ENCODE results near the gene AIM2. TPM values are rescaled to one million over a fixed set of nuclear protein-coding genes. Genes with fewer than 3 reads are reported as not detected.
"Not testable (repeated sequence)": the region's sequence is repeated elsewhere in the genome, so short reads cannot be mapped to it uniquely, and the experiment has no call there.

Gene AIM2
- polyA plus RNA-seq, 3 donors from 2014 or later, result 0.28 to 1.1 (median 0.34) TPM

- H3K36me3 Mint-ChIP-seq, result peaks cover 0 to 6% (median 0%) of the 10 kb centered on the region in 3 donors
- peak overlapping the region in 3 of 5 donors; percentile 10 to 81 (median 31) for H3K4me3 Mint-ChIP-seq
- peaks cover 0 to 2% (median 0%) of the 10 kb centered on the region in 3 donors for H3K27me3 Mint-ChIP-seq (ENCODE audit: low read depth in 3 of 3)
- H3K27ac Mint-ChIP-seq, result peak overlapping the region; percentile 7 to 84 (median 62)
- DNase-seq, result no peak
- H3K9me3 Mint-ChIP-seq, result no peaks in the 10 kb centered on the region
- peaks cover 9 to 12% of the 10 kb centered on the region in 2 donors for H3K4me1 Mint-ChIP-seq
These were observed 8.6 kb downstream of the AIM2 start for GRCh38 chr1:159067699-159068621.

DNA sequence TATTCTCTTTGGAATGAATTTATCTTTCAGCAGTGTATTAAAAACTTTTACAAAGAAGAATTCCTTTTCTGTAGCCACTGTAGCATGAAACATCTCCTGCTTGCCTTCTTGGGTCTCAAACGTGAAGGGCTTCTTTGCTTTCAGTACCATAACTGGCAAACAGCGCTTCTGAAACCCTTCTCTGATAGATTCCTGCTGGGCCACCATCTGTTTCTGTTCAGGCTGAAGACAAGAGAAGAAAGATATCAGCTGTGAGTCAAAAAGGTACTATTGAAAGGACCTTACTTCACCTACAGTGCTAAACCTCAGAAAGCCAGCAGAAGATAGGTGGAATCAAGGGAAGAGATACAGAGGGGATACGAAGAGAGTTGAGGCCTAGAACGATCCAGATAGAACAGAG, 10.5 kb downstream of the AIM2 start:
- no peak overlapping the region for H3K27ac Mint-ChIP-seq
- H3K4me1 Mint-ChIP-seq, result peaks cover 9 to 12% of the 10 kb centered on the region in 2 donors
- H3K9me3 Mint-ChIP-seq, result no peaks in the 10 kb centered on the region
- no peaks in the 10 kb centered on the region for H3K27me3 Mint-ChIP-seq (ENCODE audit: low read depth in 3 of 3)
- peaks cover 0 to 6% (median 0%) of the 10 kb centered on the region in 3 donors for H3K36me3 Mint-ChIP-seq
- no peak overlapping the region for H3K4me3 Mint-ChIP-seq
- no peak for DNase-seq

DNA sequence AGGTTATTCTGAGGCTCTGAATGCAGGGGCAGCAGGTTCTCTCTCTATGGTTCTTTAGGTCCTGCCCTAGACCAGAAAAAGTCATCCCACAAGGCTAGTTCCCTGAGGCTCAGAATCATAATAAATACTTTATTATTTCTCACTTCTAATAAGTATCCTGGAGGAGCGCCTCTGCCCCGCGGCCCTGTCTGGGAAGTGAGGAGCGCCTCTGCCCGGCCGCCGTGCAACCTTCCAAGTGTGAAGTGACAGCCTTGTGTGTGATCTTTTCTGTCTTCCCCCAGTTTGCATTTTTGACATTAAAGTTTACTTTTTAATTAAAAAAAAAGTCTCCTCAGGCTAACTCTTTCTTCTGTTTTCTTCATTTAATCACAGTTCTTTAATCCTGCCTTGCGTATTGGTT, 11.5 kb downstream of the AIM2 start:
- H3K4me1 Mint-ChIP-seq, result peaks cover 9 to 12% of the 10 kb centered on the region in 2 donors
- H3K9me3 Mint-ChIP-seq, result no peaks in the 10 kb centered on the region
- H3K27ac Mint-ChIP-seq, result no peak overlapping the region
- no peak for DNase-seq
- H3K27me3 Mint-ChIP-seq (ENCODE audit: low read depth in 3 of 3), result no peaks in the 10 kb centered on the region
- H3K4me3 Mint-ChIP-seq, result no peak overlapping the region
- H3K36me3 Mint-ChIP-seq, result peaks cover 0 to 6% (median 0%) of the 10 kb centered on the region in 3 donors

GRCh38 chr1:159058751-159059150, 17.8 kb downstream of the AIM2 start:
- peaks cover 15 to 26% (median 17%) of the 10 kb centered on the region in 3 donors for H3K36me3 Mint-ChIP-seq
- H3K27me3 Mint-ChIP-seq (ENCODE audit: low read depth in 3 of 3), result peaks cover 2 to 8% (median 3%) of the 10 kb centered on the region in 3 donors

GRCh38 chr1:159056069-159056698, 20.4 kb downstream of the AIM2 start:
- H3K4me3 Mint-ChIP-seq, result no peak overlapping the region
- peaks cover 47 to 50% of the 10 kb centered on the region in 2 donors for H3K4me1 Mint-ChIP-seq
- H3K27ac Mint-ChIP-seq, result peak overlapping the region in 5 of 6 donors; percentile 66 to 88 (median 85)
- H3K36me3 Mint-ChIP-seq, result peaks cover 24 to 48% (median 32%) of the 10 kb centered on the region in 3 donors
- no peak for DNase-seq
- peaks cover 2 to 8% (median 3%) of the 10 kb centered on the region in 3 donors for H3K27me3 Mint-ChIP-seq (ENCODE audit: low read depth in 3 of 3)
- no peaks in the 10 kb centered on the region for H3K9me3 Mint-ChIP-seq

More at GRCh38 chr1:159058751-159059150, 17.8 kb downstream of the AIM2 start:
- Mint-ChIP-seq H3K4me1 (peaks cover 24 to 25% of the 10 kb centered on the region in 2 donors), H3K27ac (peak overlapping the region in 5 of 6 donors; percentile 0 to 65 (median 22)), H3K9me3 (no peaks in the 10 kb centered on the region), H3K4me3 (no peak overlapping the region)
- no peak for DNase-seq

- H3K36me3 Mint-ChIP-seq, result peaks cover 31 to 58% (median 42%) of the 10 kb centered on the region in 3 donors
These were observed 21.4 kb downstream of the AIM2 start for GRCh38 chr1:159055181-159055641.

DNA sequence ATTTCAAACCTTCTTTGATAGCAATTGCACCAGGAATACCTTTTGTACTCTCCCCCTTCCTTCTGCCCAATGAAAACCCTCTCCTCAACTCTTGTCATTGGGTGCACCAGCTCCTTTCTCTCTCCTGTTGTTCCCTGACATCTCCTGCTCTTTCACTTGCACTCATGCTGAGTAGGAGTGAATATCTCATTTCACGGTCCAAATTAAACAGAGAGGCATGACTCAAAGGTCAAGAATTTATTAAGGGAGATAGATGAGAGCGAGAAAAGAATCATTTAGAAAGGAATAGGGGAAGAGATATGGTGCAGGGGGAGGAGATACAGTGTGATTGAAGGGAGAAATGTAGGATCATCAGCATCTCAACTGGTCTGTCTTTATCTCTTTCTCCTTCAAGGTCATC, 22.1 kb downstream of the AIM2 start:
- H3K4me1 Mint-ChIP-seq, result peaks cover 56 to 67% of the 10 kb centered on the region in 2 donors
- H3K9me3 Mint-ChIP-seq, result no peaks in the 10 kb centered on the region
- H3K36me3 Mint-ChIP-seq, result peaks cover 33 to 65% (median 48%) of the 10 kb centered on the region in 3 donors
- no peak for DNase-seq
- peaks cover 3 to 8% (median 3%) of the 10 kb centered on the region in 3 donors for H3K27me3 Mint-ChIP-seq (ENCODE audit: low read depth in 3 of 3)
- peak overlapping the region; percentile 44 to 89 (median 72) for H3K27ac Mint-ChIP-seq
- peak overlapping the region in 1 of 5 donors; percentile 3 for H3K4me3 Mint-ChIP-seq

More at GRCh38 chr1:159055181-159055641, 21.4 kb downstream of the AIM2 start:
- Mint-ChIP-seq H3K27ac (peak overlapping the region; percentile 66 to 88 (median 86)), H3K4me1 (peaks cover 54 to 59% of the 10 kb centered on the region in 2 donors), H3K27me3 (ENCODE audit: low read depth in 3 of 3) (peaks cover 3 to 8% (median 4%) of the 10 kb centered on the region in 3 donors), H3K4me3 (peak overlapping the region in 3 of 5 donors; percentile 9 to 15 (median 11)), H3K9me3 (no peaks in the 10 kb centered on the region)
- DNase-seq, result no peak

DNA sequence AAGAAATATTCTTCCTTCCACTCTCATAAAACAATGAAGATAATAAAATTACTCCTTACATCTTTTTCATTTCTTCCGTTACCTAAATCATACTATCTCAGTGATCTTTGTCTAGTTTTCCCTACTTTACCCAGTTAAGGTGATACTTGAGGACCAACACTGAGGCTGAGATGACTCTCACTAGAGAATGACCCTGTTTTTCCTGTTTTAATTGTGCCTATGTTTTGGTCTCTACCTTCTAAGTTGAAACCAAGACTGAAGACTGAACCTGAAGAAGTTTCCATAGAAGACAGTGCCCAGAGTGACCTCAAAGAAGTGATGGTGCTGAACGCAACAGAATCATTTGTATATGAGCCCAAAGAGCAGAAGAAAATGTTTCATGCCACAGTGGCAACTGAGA, 25.1 kb downstream of the AIM2 start:
- H3K9me3 Mint-ChIP-seq, result no peaks in the 10 kb centered on the region
- H3K36me3 Mint-ChIP-seq, result peaks cover 37 to 68% (median 58%) of the 10 kb centered on the region in 3 donors
- DNase-seq, result no peak
- H3K4me1 Mint-ChIP-seq, result peaks cover 64 to 81% of the 10 kb centered on the region in 2 donors
- H3K27me3 Mint-ChIP-seq (ENCODE audit: low read depth in 3 of 3), result peaks cover 0 to 6% (median 3%) of the 10 kb centered on the region in 3 donors
- no peak overlapping the region for H3K4me3 Mint-ChIP-seq
- peak overlapping the region in 5 of 6 donors; percentile 18 to 55 (median 37) for H3K27ac Mint-ChIP-seq

GRCh38 chr1:159046486-159046885, 30.1 kb downstream of the AIM2 start:
- DNase-seq, result peak in 2 of 3 donors; percentile 9 to 13
- H3K4me1 Mint-ChIP-seq, result peaks cover 38 to 80% of the 10 kb centered on the region in 2 donors
- H3K27ac Mint-ChIP-seq, result peak overlapping the region; percentile 41 to 89 (median 73)
- H3K36me3 Mint-ChIP-seq, result peaks cover 16 to 54% (median 45%) of the 10 kb centered on the region in 3 donors
- peak overlapping the region in 4 of 5 donors; percentile 2 to 21 (median 4) for H3K4me3 Mint-ChIP-seq
- not testable (repeated sequence) for H3K27me3 Mint-ChIP-seq (ENCODE audit: low read depth in 3 of 3); H3K9me3 Mint-ChIP-seq

DNA sequence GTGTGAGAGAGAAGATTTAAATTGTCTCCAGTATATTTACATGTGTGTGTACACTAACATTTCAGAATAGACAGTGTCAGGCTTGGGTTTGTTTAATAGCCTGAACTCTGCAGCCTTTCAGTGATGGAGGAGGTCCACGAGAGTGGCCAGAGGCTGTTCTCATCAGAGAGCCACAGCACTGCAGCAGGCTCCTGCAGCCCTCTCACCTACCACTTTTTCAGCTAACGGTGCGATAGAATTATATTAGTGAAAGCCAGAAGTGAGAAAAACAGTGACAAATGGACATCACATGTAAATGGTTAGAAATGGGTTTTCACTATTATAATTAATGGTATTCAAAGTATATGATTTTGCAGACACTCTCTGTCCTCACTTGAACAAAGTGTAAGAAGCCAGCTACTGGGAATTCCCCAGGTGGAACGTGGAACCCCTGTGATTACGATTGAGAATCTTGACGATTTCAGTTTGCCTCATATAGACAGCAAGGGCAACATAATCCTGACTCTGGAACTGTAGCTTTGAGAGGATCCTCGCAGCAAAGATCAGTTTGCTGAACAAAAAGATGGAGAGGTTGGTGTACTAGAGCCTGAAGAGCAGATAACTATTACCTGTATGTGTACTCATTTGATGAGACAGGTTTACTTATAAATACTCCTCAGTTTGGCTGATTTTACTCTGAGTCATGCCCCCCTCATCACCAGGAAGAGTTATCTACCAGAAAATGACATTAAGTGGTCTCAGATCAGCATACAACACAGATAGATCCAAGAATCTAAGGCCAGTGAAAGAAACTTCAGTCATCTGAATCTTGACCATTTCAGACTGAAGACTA, 35.5 kb downstream of the AIM2 start:
- Mint-ChIP-seq H3K4me1 (peaks cover 40 to 90% of the 10 kb centered on the region in 2 donors), H3K36me3 (peaks cover 9 to 58% (median 31%) of the 10 kb centered on the region in 3 donors), H3K27ac (peak overlapping the region; percentile 4 to 85 (median 62)), H3K4me3 (no peak overlapping the region), H3K27me3 (ENCODE audit: low read depth in 3 of 3) (peaks cover 0 to 2% (median 0%) of the 10 kb centered on the region in 3 donors), H3K9me3 (no peaks in the 10 kb centered on the region)
- no peak for DNase-seq

DNA sequence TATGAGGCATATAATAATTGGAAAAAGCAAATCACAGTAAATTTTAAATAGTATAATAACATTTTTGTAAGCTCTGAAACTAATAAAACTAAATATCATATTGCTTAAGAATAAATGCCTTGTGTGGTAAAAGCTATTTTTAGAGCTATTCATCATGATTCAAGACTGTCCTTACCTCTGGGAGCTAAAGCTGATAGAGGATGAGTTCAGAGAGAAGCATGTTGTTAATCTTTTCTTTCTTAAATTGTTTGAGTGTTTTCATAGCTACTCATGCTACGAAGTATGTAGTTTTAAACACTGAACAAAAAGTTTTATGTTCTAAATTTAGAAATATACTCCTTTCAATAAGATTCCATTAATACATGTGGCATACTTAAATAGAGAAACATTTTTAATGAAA, 36.4 kb downstream of the AIM2 start:
- Mint-ChIP-seq H3K27ac (peak overlapping the region in 3 of 6 donors; percentile 29 to 78 (median 55)), H3K36me3 (peaks cover 9 to 61% (median 37%) of the 10 kb centered on the region in 3 donors), H3K4me1 (peaks cover 42 to 90% of the 10 kb centered on the region in 2 donors), H3K4me3 (no peak overlapping the region), H3K27me3 (ENCODE audit: low read depth in 3 of 3) (peaks cover 0 to 2% (median 0%) of the 10 kb centered on the region in 3 donors), H3K9me3 (no peaks in the 10 kb centered on the region)
- DNase-seq, result no peak

GRCh38 chr1:159030877-159031447, 45.6 kb downstream of the AIM2 start:
- Mint-ChIP-seq H3K27me3 (ENCODE audit: low read depth in 3 of 3) (no peaks in the 10 kb centered on the region), H3K4me1 (peaks cover 79 to 98% of the 10 kb centered on the region in 2 donors), H3K36me3 (peaks cover 44 to 75% (median 60%) of the 10 kb centered on the region in 3 donors), H3K27ac (peak overlapping the region; percentile 37 to 76 (median 56)), H3K4me3 (peak overlapping the region in 1 of 5 donors; percentile 11), H3K9me3 (no peaks in the 10 kb centered on the region)
- no peak for DNase-seq
